ENCODE results near the gene LINGO3. TPM values are rescaled to one million over a fixed set of nuclear protein-coding genes. Genes with fewer than 3 reads are reported as not detected.
"Not testable (repeated sequence)": the region's sequence is repeated elsewhere in the genome, so short reads cannot be mapped to it uniquely, and the experiment has no call there.

LINGO3 gene
- total and polyA plus RNA-seq, 2 of the 4 experiments (the other 2 are of a cell fraction), result not detected

GRCh38 chr19:2350656-2351055, 42.7 kb upstream of the LINGO3 start:
- H3K4me3 ChIP-seq (ENCODE audit: insufficient read depth, low read depth, low read length), result no peak overlapping the region
- no peak overlapping the region for H2AK5ac ChIP-seq (ENCODE audit: low read depth, low read length)
- H3K9ac ChIP-seq (ENCODE audit: low read depth, low read length), result no peak overlapping the region
- H2AK9ac ChIP-seq (replicated peaks; ENCODE audit: low read depth, low read length, poor library complexity), result no peak overlapping the region
- no peak overlapping the region for H2BK20ac ChIP-seq (ENCODE audit: low read depth, low read length)
- H3K27me3 ChIP-seq (ENCODE audit: control insufficient read depth, insufficient read depth, low read length), result no peaks in the 10 kb centered on the region
- POLR2A ChIA-PET (ENCODE audit: unreplicated experiment), result no interaction called here
- no peak overlapping the region for H3K23ac ChIP-seq (ENCODE audit: low read depth, low read length)
- TF ChIP-seq RAD21 (IDR thresholded peaks at IDR 0.05; ENCODE audit: low read length) (no peak), RCOR1 (IDR thresholded peaks at IDR 0.05; ENCODE audit: insufficient replicate concordance, low read length) (no peak), RFX5 (IDR thresholded peaks at IDR 0.05; ENCODE audit: low read depth, low read length) (no peak), CHD1 (IDR thresholded peaks at IDR 0.05; ENCODE audit: low read depth, low read length) (no peak), MXI1 (IDR thresholded peaks at IDR 0.05; ENCODE audit: borderline replicate concordance, low read depth, low read length) (no peak), MAFK (IDR thresholded peaks at IDR 0.05; ENCODE audit: low read depth, low read length) (no peak)
- no peak overlapping the region for H3K27ac ChIP-seq (ENCODE audit: insufficient read depth, low read length)
- H2BK120ac ChIP-seq (ENCODE audit: low read depth, low read length), result no peak overlapping the region
- no peak overlapping the region for H4K8ac ChIP-seq (ENCODE audit: low read depth in 2 of 2, low read length in 2 of 2)
- no peak overlapping the region for H4K5ac ChIP-seq (ENCODE audit: low read depth, low read length)
- BruUV-seq (replicated peaks), result no TSS peak
- no peak overlapping the region for H3K14ac ChIP-seq (replicated peaks; ENCODE audit: low read depth, low read length)
- no peaks in the 10 kb centered on the region for H3K9me1 ChIP-seq (ENCODE audit: insufficient read depth, low read length)
- no peak overlapping the region for H2BK5ac ChIP-seq (ENCODE audit: low read depth, low read length, poor library complexity, severe bottlenecking)
- no peak overlapping the region for H3K18ac ChIP-seq (ENCODE audit: low read depth, low read length)
- WGBS, 2 experiments (ENCODE audit: extremely low coverage in 2 of 2, insufficient read length in 1 of 2), result 93% methylated on average over 16 of the region's 16 CpGs; no CpG with 5 or more reads in 1 of the 2 experiments
- dilution Hi-C loops (cut with HindIII; ENCODE audit: low sequenced_read_pairs, unreplicated experiment) (no loop called here), intact Hi-C loops (cut with micrococcal nuclease) (no loop called here), in situ Hi-C loops (cut with MboI; ENCODE audit: low sequenced_read_pairs) (no loop called here)
- no peaks in the 10 kb centered on the region for H3K9me3 ChIP-seq (ENCODE audit: control insufficient read depth, insufficient read depth, low read length)
- H2BK15ac ChIP-seq (ENCODE audit: low read depth, low read length), result no peak overlapping the region
- ATAC-seq (ENCODE audit: low read depth), result no peak
- H3K4me2 ChIP-seq (ENCODE audit: low read depth, low read length), result no peak overlapping the region
- no peaks in the 10 kb centered on the region for H4K20me1 ChIP-seq (ENCODE audit: insufficient read depth, low read length)
- no peak for DNase-seq
- no peak overlapping the region for H3K4ac ChIP-seq (ENCODE audit: low read depth, low read length)
- H4K91ac ChIP-seq (ENCODE audit: insufficient read depth, low read depth, low read length), result no peak overlapping the region
- no peak overlapping the region for H3K56ac ChIP-seq (ENCODE audit: extremely low read depth, insufficient read depth, low read length)
- no peaks in the 10 kb centered on the region for H3K79me1 ChIP-seq (ENCODE audit: low read depth in 1 of 2, low read length in 2 of 2)
- H3K4me1 ChIP-seq (ENCODE audit: control insufficient read depth, insufficient read depth, low read length), result no peaks in the 10 kb centered on the region
- CTCF ChIA-PET, result no interaction called here
- peaks cover 43% of the 10 kb centered on the region for H3K36me3 ChIP-seq (ENCODE audit: control insufficient read depth, insufficient read depth, low read length)
- H2AFZ ChIP-seq (replicated peaks; ENCODE audit: low read length, poor library complexity), result no peak overlapping the region

GRCh38 chr19:2349818-2350217, 41.9 kb upstream of the LINGO3 start:
- H3K4me1 ChIP-seq (ENCODE audit: control insufficient read depth, insufficient read depth, low read length); H3K4me3 ChIP-seq (ENCODE audit: insufficient read depth, low read depth, low read length); in situ Hi-C loops (cut with MboI; ENCODE audit: low sequenced_read_pairs); H4K5ac ChIP-seq (ENCODE audit: low read depth, low read length); POLR2A ChIA-PET (ENCODE audit: unreplicated experiment); ATAC-seq (ENCODE audit: low read depth); H3K79me1 ChIP-seq (ENCODE audit: low read depth in 1 of 2, low read length in 2 of 2); H3K23ac ChIP-seq (ENCODE audit: low read depth, low read length); H3K56ac ChIP-seq (ENCODE audit: extremely low read depth, insufficient read depth, low read length); H4K8ac ChIP-seq (ENCODE audit: low read depth in 2 of 2, low read length in 2 of 2); H3K9ac ChIP-seq (ENCODE audit: low read depth, low read length); H3K14ac ChIP-seq (replicated peaks; ENCODE audit: low read depth, low read length); H3K4me2 ChIP-seq (ENCODE audit: low read depth, low read length); H2BK120ac ChIP-seq (ENCODE audit: low read depth, low read length); H4K20me1 ChIP-seq (ENCODE audit: insufficient read depth, low read length); H2AK9ac ChIP-seq (replicated peaks; ENCODE audit: low read depth, low read length, poor library complexity); intact Hi-C loops (cut with micrococcal nuclease); H4K91ac ChIP-seq (ENCODE audit: insufficient read depth, low read depth, low read length); BruUV-seq (replicated peaks); H2AFZ ChIP-seq (replicated peaks; ENCODE audit: low read length, poor library complexity); H3K9me1 ChIP-seq (ENCODE audit: insufficient read depth, low read length); dilution Hi-C loops (cut with HindIII; ENCODE audit: low sequenced_read_pairs, unreplicated experiment); H2BK20ac ChIP-seq (ENCODE audit: low read depth, low read length); H2AK5ac ChIP-seq (ENCODE audit: low read depth, low read length); H2BK15ac ChIP-seq (ENCODE audit: low read depth, low read length); H3K9me3 ChIP-seq (ENCODE audit: control insufficient read depth, insufficient read depth, low read length); H3K27ac ChIP-seq (ENCODE audit: insufficient read depth, low read length); H3K4ac ChIP-seq (ENCODE audit: low read depth, low read length); H3K18ac ChIP-seq (ENCODE audit: low read depth, low read length); H2BK5ac ChIP-seq (ENCODE audit: low read depth, low read length, poor library complexity, severe bottlenecking); CTCF ChIA-PET; H3K27me3 ChIP-seq (ENCODE audit: control insufficient read depth, insufficient read depth, low read length); DNase-seq: not testable (repeated sequence)
- H3K36me3 ChIP-seq (ENCODE audit: control insufficient read depth, insufficient read depth, low read length), result peaks cover 48% of the 10 kb centered on the region
- 97 to 98% methylated on average over 17 to 24 of the region's 24 CpGs for WGBS, 2 experiments (ENCODE audit: extremely low coverage in 2 of 2, insufficient read length in 1 of 2)
